ENCODE measurements around the gene TOP3A. TPM values are rescaled to one million over a fixed set of nuclear protein-coding genes. Genes with fewer than 3 reads are reported as not detected.

The TOP3A gene
- total and polyA plus RNA-seq, 2 of the 13 experiments (the other 11 are each of a cell fraction or from before 2014, with no cell fraction given): 16.9 to 36.8 TPM

DNA sequence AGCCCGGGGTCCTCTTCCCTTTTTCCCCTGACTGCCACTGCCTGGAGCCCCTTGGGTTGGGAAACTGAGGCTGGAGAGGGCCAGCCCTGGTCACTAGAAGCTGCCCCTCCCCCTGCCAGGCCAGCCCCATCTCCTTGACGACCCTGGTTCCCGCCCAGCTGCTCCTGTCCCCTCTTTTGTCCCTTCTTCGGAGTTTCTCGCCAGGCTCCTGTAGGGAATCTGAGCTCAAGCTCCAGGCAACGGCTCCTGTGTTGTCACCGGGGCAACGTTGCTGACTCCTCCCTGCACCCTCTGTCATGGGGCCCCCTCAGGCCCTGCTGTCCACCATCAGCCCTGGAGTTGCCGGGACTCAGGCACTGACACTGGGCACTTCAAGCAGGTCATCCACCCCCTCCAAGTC is 83.6 kb downstream of the TOP3A start (continued):
- TF ChIP-seq, protein P1, sequence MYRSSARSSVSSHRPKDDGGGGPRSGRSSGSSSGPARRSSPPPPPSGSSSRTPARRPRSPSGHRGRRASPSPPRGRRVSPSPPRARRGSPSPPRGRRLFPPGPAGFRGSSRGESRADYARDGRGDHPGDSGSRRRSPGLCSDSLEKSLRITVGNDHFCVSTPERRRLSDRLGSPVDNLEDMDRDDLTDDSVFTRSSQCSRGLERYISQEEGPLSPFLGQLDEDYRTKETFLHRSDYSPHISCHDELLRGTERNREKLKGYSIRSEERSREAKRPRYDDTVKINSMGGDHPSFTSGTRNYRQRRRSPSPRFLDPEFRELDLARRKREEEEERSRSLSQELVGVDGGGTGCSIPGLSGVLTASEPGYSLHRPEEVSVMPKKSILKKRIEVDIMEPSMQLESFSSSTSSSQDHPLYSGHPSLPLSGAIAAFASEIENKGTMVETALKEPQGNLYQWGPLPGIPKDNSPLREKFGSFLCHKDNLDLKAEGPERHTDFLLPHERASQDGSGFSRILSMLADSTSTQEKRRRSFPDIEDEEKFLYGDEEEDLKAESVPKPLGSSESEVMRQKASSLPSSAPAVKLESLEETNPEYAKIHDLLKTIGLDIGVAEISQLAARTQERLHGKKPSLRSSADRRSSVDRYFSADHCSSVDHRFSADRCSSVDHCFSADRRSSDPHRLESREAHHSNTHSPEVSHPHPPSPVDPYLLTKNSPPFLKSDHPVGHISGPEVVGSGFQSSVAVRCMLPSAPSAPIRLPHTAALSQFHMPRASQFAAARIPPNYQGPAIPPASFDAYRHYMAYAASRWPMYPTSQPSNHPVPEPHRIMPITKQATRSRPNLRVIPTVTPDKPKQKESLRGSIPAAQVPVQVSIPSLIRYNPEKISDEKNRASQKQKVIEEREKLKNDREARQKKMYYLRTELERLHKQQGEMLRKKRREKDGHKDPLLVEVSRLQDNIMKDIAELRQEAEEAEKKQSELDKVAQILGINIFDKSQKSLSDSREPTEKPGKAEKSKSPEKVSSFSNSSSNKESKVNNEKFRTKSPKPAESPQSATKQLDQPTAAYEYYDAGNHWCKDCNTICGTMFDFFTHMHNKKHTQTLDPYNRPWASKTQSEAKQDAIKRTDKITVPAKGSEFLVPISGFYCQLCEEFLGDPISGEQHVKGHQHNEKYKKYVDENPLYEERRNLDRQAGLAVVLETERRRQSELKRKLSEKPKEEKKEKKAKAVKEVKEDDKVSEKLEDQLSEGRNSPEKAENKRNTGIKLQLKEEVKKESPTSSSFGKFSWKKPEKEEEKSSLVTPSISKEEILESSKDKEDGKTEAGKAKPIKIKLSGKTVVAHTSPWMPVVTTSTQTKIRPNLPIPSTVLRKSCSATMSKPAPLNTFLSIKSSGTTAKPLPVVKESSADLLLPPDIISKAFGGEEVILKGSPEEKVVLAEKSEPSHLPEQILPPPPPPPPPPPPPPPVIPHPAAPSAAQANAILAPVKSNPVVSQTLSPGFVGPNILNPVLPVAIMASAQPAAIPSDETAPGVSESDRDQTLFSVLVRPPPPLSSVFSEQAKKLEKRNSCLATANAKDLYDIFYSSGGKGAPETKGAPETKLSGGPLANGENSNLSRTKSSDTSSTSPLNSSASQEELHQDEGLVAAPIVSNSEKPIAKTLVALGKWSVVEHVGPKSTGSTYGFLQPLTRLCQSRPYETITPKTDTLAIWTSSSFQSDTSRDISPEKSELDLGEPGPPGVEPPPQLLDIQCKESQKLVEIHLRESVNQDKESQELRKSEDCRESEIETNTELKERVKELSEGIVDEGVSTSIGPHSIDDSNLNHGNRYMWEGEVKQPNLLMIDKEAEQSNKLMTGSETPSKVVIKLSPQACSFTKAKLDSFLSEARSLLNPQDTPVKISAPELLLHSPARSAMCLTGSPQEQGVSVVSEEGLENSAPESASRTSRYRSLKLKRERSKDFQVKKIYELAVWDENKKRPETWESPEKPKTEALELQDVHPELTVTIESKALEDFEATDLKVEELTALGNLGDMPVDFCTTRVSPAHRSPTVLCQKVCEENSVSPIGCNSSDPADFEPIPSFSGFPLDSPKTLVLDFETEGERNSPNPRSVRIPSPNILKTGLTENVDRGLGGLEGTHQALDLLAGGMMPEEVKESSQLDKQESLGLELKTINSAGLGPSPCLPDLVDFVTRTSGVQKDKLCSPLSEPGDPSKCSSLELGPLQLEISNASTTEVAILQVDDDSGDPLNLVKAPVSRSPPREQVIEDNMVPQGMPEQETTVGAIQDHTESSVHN (CRISPR knock-in tag; IDR thresholded peaks at IDR 0.05): no peak
- no peak for TF ChIP-seq KDM2A (CRISPR knock-in tag; IDR thresholded peaks at IDR 0.05; ENCODE audit: borderline replicate concordance, low read depth)

- peak; percentile 90 for TF ChIP-seq MNT (IDR thresholded peaks at IDR 0.05)
- TF ChIP-seq, protein P2, sequence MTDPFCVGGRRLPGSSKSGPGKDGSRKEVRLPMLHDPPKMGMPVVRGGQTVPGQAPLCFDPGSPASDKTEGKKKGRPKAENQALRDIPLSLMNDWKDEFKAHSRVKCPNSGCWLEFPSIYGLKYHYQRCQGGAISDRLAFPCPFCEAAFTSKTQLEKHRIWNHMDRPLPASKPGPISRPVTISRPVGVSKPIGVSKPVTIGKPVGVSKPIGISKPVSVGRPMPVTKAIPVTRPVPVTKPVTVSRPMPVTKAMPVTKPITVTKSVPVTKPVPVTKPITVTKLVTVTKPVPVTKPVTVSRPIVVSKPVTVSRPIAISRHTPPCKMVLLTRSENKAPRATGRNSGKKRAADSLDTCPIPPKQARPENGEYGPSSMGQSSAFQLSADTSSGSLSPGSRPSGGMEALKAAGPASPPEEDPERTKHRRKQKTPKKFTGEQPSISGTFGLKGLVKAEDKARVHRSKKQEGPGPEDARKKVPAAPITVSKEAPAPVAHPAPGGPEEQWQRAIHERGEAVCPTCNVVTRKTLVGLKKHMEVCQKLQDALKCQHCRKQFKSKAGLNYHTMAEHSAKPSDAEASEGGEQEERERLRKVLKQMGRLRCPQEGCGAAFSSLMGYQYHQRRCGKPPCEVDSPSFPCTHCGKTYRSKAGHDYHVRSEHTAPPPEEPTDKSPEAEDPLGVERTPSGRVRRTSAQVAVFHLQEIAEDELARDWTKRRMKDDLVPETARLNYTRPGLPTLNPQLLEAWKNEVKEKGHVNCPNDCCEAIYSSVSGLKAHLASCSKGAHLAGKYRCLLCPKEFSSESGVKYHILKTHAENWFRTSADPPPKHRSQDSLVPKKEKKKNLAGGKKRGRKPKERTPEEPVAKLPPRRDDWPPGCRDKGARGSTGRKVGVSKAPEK (CRISPR knock-in tag; IDR thresholded peaks at IDR 0.05; ENCODE audit: borderline replicate concordance): no peak
- H3K27me3 ChIP-seq (ENCODE audit: control insufficient read depth in 1 of 2, insufficient read depth in 2 of 2, low read length in 2 of 2): no peaks in the 10 kb centered on the region
- H3K4me1 ChIP-seq (ENCODE audit: insufficient read depth, low read length): peaks cover 38% of the 10 kb centered on the region
- WGBS (ENCODE audit: low lambda C conversion rate): 57% methylated on average over 4 of the region's 14 CpGs
- H4K20me1 ChIP-seq (ENCODE audit: insufficient read depth, low read length): peaks cover 4% of the 10 kb centered on the region; the same call in 1 of the 2 replicates
- in situ Hi-C loops (cut with HindIII; ENCODE audit: extremely low pct_ligation_motif_present, low pct_unique_long_range_greater_than_20kb) (no loop called here), intact Hi-C loops (cut with micrococcal nuclease; ENCODE audit: unreplicated experiment) (no loop called here)
- H3K79me2 ChIP-seq (ENCODE audit: insufficient read depth, low read length): peaks cover 21% of the 10 kb centered on the region
- ChIA-PET POLR2A (no interaction called here), CTCF (ENCODE audit: low intra/inter-chr PET ratio, low total read pairs) (no interaction called here)
- BruUV-seq (replicated peaks): no TSS peak
- no peak overlapping the region for H3K27ac ChIP-seq (ENCODE audit: extremely low read length, insufficient read depth, low read length)
- ATAC-seq (no peak), DNase-seq (ENCODE audit: low spot score) (no peak), FAIRE-seq (no peak)
- H3K36me3 ChIP-seq (replicated peaks in 1 of 2; ENCODE audit: control insufficient read depth in 1 of 2, insufficient read depth in 2 of 2, low read length in 2 of 2): peaks cover 8 to 23% of the 10 kb centered on the region in 2 experiments; a peak in 4 of 5 replicates
- H3K9me3 ChIP-seq (ENCODE audit: low read length): no peaks in the 10 kb centered on the region
- H3K4me2 ChIP-seq (ENCODE audit: low read depth, low read length): no peak overlapping the region
- H2AFZ ChIP-seq (ENCODE audit: low read length): no peak overlapping the region
- no peak overlapping the region for H3K9ac ChIP-seq (ENCODE audit: insufficient read depth, low read depth, low read length)
- no peak overlapping the region for H3K4me3 ChIP-seq (replicated peaks in 1 of 3; ENCODE audit: insufficient read depth in 1 of 3, low read depth in 2 of 3, low read length in 3 of 3)
These were observed 84.3 kb downstream of the TOP3A start for GRCh38 chr17:18230288-18231141.

Measured in HepG2 (cell line).